Stimulated activated effector memory CD8-positive, alpha-beta T cell treated with anti-CD3 and anti-CD28 coated beads, Interleukin-12 subunit alpha, Interleukin-12 subunit beta, amount 100 ng/mL, for 72 hours (primary cell): ENCODE measurements around the gene DLX3.

Source experiments
- ATAC-seq: fragments of 150-1000 bp; cut with Tn5 transposase; 2 replicates; pipeline ENCODE4 v1.10.0; 2021
- DNase-seq, 2 donors: peaks; one replicate each; pipeline ENCODE4 v3.0.0; 2021 to 2022; ENCODE audit warnings: low spot score in 2 of 2
- H3K27ac Mint-ChIP-seq: one replicate; pipeline ENCODE4 v1.8.0; 2022; ENCODE audit warnings: mild to moderate bottlenecking, mixed read lengths
- H3K36me3 Mint-ChIP-seq: one replicate; pipeline ENCODE4 v1.8.0; 2022; ENCODE audit warnings: mild to moderate bottlenecking, mixed read lengths
- H3K4me1 Mint-ChIP-seq: one replicate; pipeline ENCODE4 v1.8.0; 2022; ENCODE audit warnings: mixed read lengths
- H3K4me3 Mint-ChIP-seq: one replicate; pipeline ENCODE4 v1.8.0; 2022; ENCODE audit warnings: mild to moderate bottlenecking, mixed read lengths
- H3K9me3 Mint-ChIP-seq: one replicate; pipeline ENCODE4 v1.8.0; 2022; ENCODE audit warnings: mixed read lengths

The DLX3 gene

GRCh38 chr17:50003911-50004310, 8.9 kb upstream of the DLX3 start:
- no peak for ATAC-seq
- H3K4me3 Mint-ChIP-seq, result no peak overlapping the region
- no peak overlapping the region for H3K27ac Mint-ChIP-seq

GRCh38 chr17:49998836-49999511, 4.0 kb upstream of the DLX3 start:
- DNase-seq, result no peak
- peaks cover 4% of the 10 kb centered on the region for H3K36me3 Mint-ChIP-seq
- no peak for ATAC-seq
- H3K9me3 Mint-ChIP-seq, result no peaks in the 10 kb centered on the region
- H3K4me3 Mint-ChIP-seq, result no peak overlapping the region
- H3K27ac Mint-ChIP-seq, result no peak overlapping the region
- peaks cover 34% of the 10 kb centered on the region for H3K4me1 Mint-ChIP-seq

More at GRCh38 chr17:50003911-50004310, 8.9 kb upstream of the DLX3 start:
- H3K4me1 Mint-ChIP-seq, result no peaks in the 10 kb centered on the region
- peaks cover 4% of the 10 kb centered on the region for H3K36me3 Mint-ChIP-seq
- DNase-seq, result no peak
- H3K9me3 Mint-ChIP-seq, result peaks cover 3% of the 10 kb centered on the region

GRCh38 chr17:49997773-49998703, 3.0 kb upstream of the DLX3 start:
- no peak overlapping the region for H3K27ac Mint-ChIP-seq
- peak overlapping the region; percentile 81 for H3K4me3 Mint-ChIP-seq
- DNase-seq, result peak; percentile 77 to 92
- peaks cover 37% of the 10 kb centered on the region for H3K4me1 Mint-ChIP-seq
- H3K9me3 Mint-ChIP-seq, result no peaks in the 10 kb centered on the region
- peaks cover 4% of the 10 kb centered on the region for H3K36me3 Mint-ChIP-seq
- ATAC-seq, result peak; percentile 86

GRCh38 chr17:49997301-49997650, 2.3 kb upstream of the DLX3 start:
- Mint-ChIP-seq H3K4me3 (peak overlapping the region; percentile 81), H3K27ac (no peak overlapping the region), H3K9me3 (no peaks in the 10 kb centered on the region), H3K4me1 (peaks cover 37% of the 10 kb centered on the region), H3K36me3 (peaks cover 4% of the 10 kb centered on the region)
- DNase-seq (no peak), ATAC-seq (no peak)

- Mint-ChIP-seq H3K36me3 (peaks cover 4% of the 10 kb centered on the region), H3K9me3 (no peaks in the 10 kb centered on the region), H3K4me1 (peaks cover 37% of the 10 kb centered on the region), H3K4me3 (peak overlapping the region; percentile 81), H3K27ac (no peak overlapping the region)
- DNase-seq (peak; percentile 76 to 88), ATAC-seq (peak; percentile 53)
Observed at GRCh38 chr17:49996495-49997300, 1.7 kb upstream of the DLX3 start.

GRCh38 chr17:49996121-49996494, 1.1 kb upstream of the DLX3 start:
- Mint-ChIP-seq H3K9me3 (no peaks in the 10 kb centered on the region), H3K36me3 (peaks cover 4% of the 10 kb centered on the region), H3K4me3 (peak overlapping the region; percentile 81), H3K4me1 (peaks cover 37% of the 10 kb centered on the region), H3K27ac (no peak overlapping the region)
- no peak for ATAC-seq
- no peak for DNase-seq

- H3K27ac Mint-ChIP-seq, result peak overlapping the region; percentile 18
- no peak for DNase-seq
Observed at GRCh38 chr17:49994085-49995054, 654 bp downstream of the DLX3 start.

GRCh38 chr17:49993423-49994060, 1.5 kb downstream of the DLX3 start:
- Mint-ChIP-seq H3K4me3 (peak overlapping the region; percentile 81), H3K36me3 (no peaks in the 10 kb centered on the region), H3K4me1 (peaks cover 35% of the 10 kb centered on the region), H3K9me3 (no peaks in the 10 kb centered on the region), H3K27ac (peak overlapping the region; percentile 18)
- ATAC-seq, result peak; percentile 20
- DNase-seq, result no peak

More at GRCh38 chr17:49994085-49995054, 654 bp downstream of the DLX3 start:
- Mint-ChIP-seq H3K36me3 (peaks cover under 1% of the 10 kb centered on the region), H3K9me3 (no peaks in the 10 kb centered on the region), H3K4me1 (peaks cover 37% of the 10 kb centered on the region), H3K4me3 (peak overlapping the region; percentile 81)
- no peak for ATAC-seq

GRCh38 chr17:49992933-49993422, 2.0 kb downstream of the DLX3 start:
- no peak for ATAC-seq
- Mint-ChIP-seq H3K27ac (no peak overlapping the region), H3K9me3 (no peaks in the 10 kb centered on the region), H3K36me3 (no peaks in the 10 kb centered on the region), H3K4me1 (peaks cover 31% of the 10 kb centered on the region), H3K4me3 (peak overlapping the region; percentile 81)
- DNase-seq, result no peak

- Mint-ChIP-seq H3K4me1 (peaks cover 31% of the 10 kb centered on the region), H3K4me3 (peak overlapping the region; percentile 81), H3K9me3 (no peaks in the 10 kb centered on the region), H3K27ac (no peak overlapping the region), H3K36me3 (no peaks in the 10 kb centered on the region)
- ATAC-seq (no peak), DNase-seq (no peak)
Observed at GRCh38 chr17:49992191-49992932, 2.7 kb downstream of the DLX3 start.

GRCh38 chr17:49991409-49991808, 3.6 kb downstream of the DLX3 start:
- Mint-ChIP-seq H3K27ac (no peak overlapping the region), H3K9me3 (no peaks in the 10 kb centered on the region), H3K4me1 (peaks cover 26% of the 10 kb centered on the region), H3K4me3 (no peak overlapping the region), H3K36me3 (no peaks in the 10 kb centered on the region)
- ATAC-seq (no peak), DNase-seq (no peak)

- H3K4me1 Mint-ChIP-seq, result peaks cover 22% of the 10 kb centered on the region
- H3K9me3 Mint-ChIP-seq, result no peaks in the 10 kb centered on the region
- no peaks in the 10 kb centered on the region for H3K36me3 Mint-ChIP-seq
- H3K4me3 Mint-ChIP-seq, result no peak overlapping the region
- DNase-seq, result no peak
- H3K27ac Mint-ChIP-seq, result no peak overlapping the region
- ATAC-seq, result no peak
Observed at GRCh38 chr17:49990921-49991320, 4.1 kb downstream of the DLX3 start.

- Mint-ChIP-seq H3K27ac (no peak overlapping the region), H3K9me3 (no peaks in the 10 kb centered on the region), H3K4me1 (peaks cover 16% of the 10 kb centered on the region), H3K36me3 (no peaks in the 10 kb centered on the region), H3K4me3 (no peak overlapping the region)
- no peak for ATAC-seq
- DNase-seq, result no peak
Observed at GRCh38 chr17:49990331-49990730, 4.7 kb downstream of the DLX3 start.
